NCI-H460 (cell line): ENCODE results near the gene RREB1. TPM values are rescaled to one million over a fixed set of nuclear protein-coding genes. Genes with fewer than 3 reads are reported as not detected.
A peak's percentile ranks its signal among the peaks of the same experiment; 100 is the strongest.

Source experiments
- DNase-seq: peaks from one replicate; pipeline ENCODE4 v3.0.0-alpha.2; 2016; ENCODE audit warnings: low read depth; ENCODE audit errors: extremely low read depth
- total RNA-seq: library from RNA; depleted of rRNA; stranded (reverse); fragments of >200 nt; shearing (Covaris generic); gene quantifications from 2 replicates; pipeline ENCODE4 v1.2.3, GENCODE V29; 2014

The RREB1 gene
- total RNA-seq, 1 experiment from 2014 or later = 8.7 TPM

DNA sequence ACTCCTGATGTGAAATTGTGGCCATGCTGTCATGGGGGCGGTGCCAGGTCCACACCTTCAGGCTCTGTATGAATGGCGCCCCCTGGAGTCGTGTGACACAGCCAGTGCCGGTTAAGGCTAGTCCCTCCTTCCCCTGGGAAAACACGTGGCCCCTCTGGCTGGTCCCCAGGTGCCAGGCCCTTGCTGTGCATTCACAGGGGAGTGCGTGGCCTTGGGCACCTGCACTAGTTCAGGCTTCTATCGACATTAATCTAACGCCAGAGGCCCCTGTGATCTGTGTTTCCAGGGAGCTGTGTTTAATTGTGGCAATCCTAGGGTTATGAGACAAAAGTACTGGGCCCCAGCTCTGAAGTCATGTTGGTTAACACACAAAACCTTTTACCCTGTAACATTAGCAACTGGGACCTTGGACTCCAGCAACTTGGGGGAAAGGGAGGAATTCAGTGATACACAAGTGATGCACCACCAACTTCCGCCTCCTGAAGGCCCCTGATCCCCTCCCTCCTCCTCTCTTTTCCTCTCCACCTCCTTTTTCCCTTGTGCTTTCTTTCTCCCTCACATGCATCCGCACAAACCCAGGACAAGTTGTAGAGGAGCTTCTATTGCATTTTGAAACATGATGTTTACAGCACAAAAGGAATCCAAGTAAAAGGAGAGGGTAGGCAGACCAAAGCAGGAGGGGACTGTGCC is 131.3 kb downstream of the RREB1 start:
- DNase-seq = peak; percentile 75

DNA sequence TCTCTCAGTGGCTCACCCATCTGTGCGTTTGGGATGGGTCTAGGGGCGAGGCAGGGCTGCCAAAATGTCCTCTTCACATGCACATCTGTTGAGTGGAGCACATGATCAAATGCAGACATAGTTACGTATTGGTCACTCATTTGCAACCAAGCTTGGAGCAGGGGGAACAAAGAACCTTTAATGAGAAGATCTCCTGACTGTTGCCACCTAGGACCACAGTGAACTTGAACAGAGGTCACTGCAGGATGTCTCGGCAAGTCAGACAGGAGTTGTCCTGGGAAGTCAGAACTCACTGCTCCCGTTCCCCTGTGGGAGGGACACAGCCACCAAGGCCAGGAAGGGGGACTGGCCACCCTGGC is 131.8 kb downstream of the RREB1 start:
- no peak for DNase-seq

DNA sequence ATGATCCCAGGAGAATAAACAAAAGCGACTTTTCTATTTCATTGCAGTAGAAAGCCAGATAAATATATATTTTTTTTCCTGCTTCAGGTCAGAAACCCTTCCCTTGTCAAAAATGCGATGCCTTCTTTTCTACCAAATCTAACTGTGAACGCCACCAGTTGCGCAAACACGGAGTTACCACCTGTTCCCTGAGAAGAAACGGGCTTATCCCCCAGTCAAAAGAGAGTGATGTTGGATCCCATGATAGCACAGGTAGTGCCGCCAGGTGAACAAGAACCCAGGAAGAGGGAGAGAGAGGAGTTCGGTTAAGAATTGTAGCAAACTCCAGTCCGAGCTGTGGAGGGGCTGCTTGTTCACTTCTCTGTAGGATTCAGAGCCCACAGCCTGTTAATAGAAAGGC is 132.6 kb downstream of the RREB1 start:
- no peak for DNase-seq

DNA sequence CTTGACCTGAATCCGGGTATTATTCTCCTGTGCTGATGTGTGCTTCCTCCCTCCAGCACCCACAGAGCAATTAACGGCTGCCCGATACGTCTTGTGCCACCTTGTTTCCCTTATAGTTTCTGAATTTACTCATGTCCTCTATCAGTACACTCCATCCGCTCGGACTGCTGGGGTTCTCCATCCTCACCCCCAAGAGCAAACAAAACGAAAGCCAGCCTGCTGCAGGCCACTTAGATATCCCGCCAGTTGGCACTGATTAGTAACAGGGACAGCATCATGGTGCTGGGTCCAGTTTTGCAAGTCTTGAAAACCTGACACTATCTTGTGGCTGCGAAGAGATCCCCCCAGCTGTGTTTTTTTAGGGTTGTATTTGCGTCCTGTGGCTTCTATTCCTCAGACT is 133.4 kb downstream of the RREB1 start:
- DNase-seq = no peak

DNA sequence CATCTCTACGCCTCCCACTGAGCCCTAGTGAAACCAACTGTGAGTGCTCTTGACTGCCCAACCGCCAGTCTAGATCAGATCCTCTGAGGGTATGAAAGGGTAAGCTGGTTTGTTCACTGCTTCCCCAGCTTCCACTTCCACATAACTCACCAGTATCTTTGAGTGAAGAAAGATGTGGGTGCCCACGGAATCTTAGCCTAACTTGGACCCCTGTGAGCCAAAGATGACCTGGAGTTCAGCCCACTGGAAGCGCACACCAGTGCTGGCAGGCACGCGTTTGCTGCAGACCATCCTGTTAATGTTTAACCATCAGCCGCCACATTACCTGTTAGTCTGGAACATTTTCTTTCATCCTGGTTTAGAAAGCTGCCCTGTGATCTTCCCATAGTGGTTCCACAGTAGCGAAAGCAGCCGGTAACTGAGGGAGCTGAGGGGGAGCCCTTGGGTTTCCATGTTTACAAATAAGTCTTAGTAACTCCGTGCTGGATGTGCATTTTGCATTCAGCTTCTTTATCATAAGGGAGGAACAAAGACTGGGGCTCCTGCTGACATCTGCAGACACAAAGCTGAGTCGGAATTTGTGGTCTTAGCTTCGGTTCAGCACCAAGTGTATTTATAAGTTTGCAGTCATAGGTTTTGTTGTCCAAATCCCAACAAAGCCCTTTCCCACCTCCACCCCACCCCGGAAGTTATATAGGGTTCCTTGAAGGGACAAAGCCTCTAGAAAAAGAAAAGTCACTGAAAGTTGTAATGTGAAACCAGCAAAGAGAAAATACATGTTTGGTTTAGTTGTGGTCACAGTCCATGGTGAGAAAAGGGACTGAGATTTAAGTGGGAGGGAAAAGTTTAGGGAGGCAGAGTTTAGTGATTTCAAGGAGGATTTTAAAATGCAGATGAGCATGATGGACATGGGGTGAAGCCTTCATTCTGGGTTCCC is 134.2 kb downstream of the RREB1 start:
- DNase-seq = no peak

DNA sequence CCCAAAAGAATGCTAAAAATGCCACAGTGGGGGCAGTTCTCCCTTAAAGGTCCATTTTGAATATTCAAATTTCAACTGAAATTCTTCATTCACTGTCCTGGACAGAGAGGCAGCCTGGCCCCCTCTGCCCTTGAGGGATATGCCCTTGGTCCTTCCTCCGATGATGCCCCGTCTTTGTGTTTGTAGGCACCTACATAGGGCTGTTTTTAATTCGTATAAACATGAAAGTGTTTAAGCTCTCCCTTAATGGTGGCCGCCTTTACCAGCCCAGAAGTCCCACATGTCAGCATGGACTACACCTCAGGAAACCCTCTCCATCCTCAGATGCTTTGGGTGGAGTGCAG is 135.0 kb downstream of the RREB1 start:
- DNase-seq = no peak

DNA sequence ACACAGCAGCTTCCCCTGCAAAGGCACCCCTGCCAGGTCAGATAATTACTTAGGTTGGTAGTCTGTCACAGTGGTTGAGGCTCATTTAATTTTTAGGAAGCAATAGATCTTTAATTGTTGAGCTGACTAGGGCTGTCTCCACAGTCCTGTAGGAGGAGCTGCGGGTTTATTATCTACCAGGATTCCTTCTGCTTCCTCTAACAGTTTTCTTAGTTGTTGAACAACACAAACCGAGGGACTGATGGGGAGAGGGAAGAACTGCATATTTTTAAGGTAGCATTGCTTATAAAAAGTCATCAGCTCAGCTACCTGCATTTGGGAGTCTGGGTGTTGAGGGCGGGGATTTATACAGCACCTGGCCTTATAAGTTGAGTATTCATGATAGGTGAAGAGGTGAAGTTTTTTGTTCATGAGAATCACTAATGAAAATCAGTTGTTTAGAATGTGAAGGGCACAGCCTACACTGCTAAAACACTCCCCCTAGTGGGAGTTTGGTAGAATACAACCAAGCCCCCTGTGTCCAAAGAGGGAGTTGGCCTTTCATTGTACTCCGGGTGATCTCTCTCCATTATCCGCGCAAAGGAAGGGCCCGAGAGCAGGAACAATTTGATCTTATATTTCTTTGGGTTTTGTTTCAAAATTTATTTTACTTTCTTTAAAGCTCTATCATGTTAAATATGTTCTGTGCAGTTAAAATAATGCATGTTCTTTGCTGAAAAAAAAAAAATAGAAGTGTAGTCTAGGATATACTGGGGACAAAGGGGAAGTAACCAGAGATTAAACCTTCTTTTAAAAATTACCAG is 135.6 kb downstream of the RREB1 start:
- DNase-seq = peak; percentile 43

DNA sequence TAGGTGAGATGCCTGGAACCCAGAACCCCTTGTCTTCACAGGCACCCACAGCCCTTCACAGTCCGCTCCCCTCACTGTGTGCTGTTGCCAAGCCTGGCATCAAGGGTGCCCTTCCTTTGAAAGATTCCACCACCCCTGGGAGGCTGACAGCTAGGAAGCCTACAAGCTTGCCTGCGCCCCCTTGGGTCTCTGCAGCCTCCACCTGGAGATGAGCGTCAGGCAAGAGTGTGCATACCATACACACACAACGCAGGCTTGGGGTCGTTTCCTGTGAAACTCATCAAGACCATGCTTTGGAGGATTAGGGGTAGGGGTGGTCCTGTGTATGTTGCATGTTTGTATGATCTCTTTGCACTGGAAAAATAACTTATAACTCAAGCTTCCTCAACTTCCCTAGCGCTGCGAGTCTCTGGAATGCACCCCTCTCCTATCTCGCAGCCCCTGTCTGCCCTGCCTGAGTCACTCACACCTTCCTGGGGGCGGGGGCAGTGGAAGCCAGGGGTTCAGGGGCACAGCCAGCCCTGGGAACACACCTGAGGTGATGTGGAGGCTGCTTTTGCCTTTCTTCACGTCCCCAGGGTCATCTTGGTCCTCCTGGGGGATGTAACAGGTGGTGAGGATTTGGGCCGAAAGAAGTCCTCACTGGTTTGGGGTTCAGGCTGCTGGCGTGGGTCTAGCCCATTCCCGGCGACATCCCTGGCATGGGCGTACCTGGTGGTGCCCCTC is 138.1 kb downstream of the RREB1 start:
- DNase-seq = no peak

DNA sequence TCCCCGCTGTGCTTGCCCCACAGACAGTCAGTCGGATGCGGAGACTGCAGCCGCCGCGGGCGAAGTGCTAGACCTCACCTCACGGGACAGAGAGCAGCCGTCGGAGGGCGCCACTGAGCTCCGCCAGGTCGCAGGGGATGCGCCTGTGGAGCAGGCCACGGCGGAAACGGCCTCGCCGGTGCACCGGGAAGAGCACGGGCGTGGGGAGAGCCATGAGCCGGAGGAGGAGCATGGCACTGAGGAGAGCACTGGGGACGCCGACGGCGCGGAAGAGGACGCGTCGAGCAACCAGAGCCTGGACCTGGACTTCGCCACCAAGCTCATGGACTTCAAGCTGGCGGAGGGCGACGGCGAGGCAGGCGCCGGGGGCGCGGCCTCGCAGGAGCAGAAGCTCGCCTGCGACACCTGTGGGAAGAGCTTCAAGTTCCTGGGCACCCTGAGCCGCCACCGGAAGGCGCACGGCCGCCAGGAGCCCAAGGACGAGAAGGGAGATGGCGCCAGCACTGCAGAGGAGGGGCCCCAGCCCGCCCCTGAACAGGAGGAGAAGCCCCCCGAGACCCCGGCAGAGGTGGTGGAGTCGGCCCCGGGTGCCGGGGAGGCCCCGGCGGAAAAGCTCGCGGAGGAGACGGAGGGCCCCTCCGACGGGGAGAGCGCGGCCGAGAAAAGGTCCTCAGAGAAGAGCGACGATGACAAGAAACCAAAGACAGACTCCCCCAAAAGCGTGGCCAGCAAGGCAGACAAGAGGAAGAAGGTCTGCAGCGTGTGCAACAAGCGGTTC is 138.8 kb downstream of the RREB1 start:
- no peak for DNase-seq

DNA sequence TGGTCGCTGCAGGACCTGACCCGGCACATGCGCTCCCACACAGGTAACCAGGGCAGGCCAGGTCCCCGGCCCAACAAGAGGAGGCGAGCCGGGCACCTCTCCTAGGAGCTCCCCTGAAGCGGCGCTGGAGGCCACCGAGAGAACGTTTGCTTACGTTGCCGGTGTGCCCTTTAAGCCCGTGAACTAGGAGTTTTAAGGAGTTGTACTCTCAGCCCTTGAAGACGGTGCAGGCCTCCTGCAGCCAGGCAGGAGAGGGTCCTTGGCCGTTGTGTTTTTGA is 139.4 kb downstream of the RREB1 start:
- DNase-seq = no peak

DNA sequence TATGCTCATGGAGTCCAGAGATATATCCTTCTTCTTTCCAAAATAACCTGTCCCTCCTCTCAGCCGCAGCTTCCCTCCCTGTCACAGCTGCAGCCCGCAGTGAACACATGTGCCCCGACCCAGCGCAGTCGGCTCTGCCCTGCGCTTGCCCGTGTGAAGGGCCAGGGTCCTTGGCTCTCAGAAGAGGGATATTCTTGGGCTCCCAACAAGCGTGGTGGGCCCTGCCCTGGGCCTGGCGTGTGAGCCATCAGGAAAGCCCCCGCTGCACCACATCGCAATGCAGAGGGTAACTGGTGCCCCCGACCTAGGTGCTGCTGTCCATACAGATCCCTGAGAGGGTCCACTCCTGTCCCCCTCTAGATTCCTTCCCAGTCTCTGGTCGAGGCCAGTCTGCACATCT is 140.1 kb downstream of the RREB1 start:
- DNase-seq = no peak

DNA sequence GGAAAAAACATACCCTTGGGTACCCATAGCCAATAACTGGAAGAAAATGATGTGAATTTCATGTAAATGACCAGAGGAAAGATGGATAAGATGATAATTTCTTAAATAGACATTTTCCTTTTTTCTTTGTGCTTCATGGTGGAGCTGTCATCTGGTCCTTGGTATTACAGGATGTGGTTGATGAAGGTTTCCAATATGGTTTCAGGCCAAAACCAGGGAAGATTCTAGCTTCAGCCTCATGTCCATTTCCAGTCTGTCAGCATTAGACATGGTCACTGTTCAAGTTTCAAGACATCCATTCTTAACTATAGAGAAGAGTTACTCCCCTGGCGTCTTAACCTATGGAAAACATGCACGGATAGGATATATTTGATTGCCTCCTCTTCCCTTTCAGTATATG is 141.6 kb downstream of the RREB1 start:
- DNase-seq = no peak

DNA sequence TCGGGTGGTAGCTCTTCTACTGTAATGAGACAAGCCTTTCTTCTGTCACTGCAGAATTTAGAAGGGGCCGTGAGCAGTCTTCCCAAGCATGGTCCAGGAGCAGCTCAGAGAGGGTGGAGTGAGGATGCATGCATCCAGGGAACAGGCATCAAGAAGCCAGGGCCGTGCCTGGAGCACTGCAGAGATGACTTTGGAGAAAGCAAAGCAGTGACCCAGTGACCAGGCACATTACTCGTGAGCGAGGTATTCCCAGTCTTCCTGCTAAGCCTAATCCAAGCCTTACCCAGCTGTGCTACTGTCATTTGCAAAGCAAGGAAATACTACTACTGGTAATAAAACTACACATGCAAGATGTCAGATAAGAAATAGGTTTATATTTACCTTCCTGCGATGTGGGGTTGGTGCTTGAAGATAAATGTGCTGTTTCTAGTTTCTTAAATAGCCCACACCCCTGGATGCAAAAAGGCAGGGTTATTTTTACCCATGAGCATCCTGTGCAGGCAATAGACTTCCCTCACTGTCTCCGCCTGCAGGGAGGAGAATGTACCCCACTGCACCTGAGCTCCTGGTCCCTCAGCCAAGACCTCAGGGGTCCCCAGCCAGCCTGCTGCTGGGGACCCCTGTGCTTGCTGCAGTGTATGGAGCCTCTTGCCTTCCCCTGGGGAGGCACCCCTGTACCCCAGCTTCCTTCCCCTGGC is 142.3 kb downstream of the RREB1 start:
- DNase-seq = no peak

DNA sequence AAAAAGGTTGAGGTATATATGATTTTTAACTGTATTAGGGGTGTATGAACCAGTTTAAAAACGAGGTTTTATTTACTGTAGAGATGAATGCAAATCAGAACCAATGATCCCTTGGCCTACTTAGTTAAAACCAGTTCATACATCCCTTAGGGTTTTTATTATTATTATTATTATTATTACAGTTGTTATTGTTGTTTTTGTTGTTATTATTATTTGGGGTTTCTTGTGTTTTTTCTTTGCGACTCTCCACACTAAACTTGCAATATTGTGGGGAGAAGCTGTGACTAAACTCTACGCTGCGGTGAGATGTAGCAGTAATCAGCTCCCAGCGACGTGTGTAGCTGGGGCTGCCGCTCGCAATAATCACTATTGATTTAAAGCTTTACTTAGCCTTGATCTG is 143.1 kb downstream of the RREB1 start:
- no peak for DNase-seq

DNA sequence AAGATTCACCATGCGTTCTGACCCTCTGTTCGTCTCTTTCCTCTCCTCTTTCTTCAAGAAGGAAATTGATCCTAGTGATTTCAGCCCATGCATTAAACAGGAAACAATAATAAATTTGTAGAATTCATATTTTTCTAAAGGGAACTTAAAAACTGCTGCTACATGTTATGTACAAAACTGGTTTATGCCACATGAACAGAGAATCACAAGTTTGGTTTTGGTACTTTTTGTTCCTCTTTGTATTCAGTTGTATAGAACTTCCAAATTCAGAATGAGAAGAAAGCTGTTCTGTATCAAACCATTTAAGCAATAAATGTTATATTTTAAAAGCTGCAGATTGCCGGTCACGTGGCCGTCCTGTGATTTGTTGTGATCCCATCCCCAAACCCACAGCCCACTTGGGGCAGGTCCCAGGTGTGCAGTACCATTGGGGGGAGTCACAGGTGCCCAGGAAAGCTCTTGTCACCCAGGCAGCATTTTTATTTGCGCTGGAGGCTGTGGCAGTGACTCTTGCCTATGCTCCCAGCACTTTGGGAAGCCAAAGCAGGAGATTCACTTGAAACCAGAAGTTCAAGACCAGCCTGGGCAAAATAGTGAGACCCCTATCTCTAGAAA is 144.0 kb downstream of the RREB1 start:
- no peak for DNase-seq

DNA sequence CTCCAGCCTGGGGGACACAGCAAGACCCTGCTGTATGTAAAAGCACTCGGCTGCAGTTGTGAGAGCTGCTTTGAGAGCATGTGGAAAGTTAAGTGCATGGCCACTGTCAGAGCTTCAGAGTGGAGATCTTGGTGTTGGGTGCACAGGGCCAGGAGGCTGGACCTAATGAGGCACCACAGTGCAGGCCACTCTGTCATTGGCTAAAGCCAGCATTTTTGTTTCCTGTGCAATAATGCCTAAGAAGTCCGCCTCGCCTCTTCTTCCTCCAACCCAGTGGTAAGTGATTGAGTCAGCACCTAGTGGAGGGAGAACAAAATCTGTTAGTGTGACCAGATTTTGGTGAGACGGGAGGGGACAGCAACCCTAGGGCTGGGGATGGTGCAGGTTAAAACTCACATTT is 144.6 kb downstream of the RREB1 start:
- no peak for DNase-seq

DNA sequence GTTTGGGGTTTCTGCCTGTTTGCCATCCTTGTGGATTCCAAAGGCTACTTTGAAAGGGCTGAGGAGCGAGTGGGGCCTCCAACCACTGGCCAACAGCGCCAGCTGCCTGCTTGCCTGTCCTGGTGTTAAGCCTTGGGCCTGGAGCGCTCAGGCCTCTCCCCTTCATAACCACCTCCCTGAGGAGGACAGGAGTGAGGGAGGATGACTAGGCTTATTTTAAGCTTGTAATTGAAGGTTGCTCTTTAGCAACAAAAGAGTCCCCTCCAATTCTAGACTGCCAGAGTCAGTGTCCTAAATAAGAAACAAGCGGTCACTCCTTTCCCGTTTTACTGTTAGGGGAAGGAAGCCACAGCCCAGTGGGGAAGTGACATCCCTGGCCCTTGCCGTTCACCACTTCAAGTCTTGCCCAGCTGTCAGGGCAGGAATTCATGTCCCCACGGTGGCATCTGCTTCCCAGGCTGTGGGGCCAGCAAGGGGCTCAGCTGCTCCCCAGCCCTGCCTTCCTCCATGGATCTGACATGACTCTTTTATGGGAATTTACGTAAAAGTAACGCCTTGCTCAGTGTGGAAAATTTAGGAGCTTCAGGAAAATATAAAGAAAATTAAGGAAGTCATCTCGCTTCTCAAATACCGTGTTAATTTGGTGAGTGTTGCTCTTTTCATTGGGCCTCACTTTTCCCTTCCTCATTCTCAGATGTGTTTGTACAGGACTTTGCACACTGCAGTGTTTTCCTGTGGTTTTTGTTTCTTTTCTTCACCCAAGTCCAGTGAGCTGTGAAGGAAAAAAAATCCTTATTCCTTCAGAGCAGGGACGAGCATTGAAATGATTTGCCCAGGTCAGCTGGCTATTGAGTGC is 147.4 kb downstream of the RREB1 start:
- DNase-seq = no peak

DNA sequence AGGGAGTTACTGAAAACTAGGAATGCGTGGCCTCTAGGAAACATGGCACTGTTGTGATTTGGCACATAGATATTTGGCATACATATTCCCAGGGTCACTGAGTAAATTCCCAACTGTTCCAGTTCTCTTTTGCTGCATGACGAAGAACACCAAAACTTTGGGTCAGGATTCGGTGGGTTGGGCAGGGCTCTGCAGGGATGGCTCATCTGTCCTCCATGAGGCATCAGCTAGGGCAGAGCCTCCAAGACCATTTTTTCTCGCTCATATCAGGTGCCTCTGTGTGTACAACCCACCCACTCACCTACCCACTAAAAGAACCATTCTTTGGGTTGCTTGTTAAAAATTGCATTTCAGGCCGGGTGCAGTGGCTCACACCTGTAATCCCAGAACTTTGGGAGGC is 148.2 kb downstream of the RREB1 start:
- no peak for DNase-seq
